OCI-LY7 (cell line): ENCODE data around the gene DDAH1. TPM values are rescaled to one million over a fixed set of nuclear protein-coding genes. Genes with fewer than 3 reads are reported as not detected.

Source experiments
- BruUV-seq: library from RNA; stranded (reverse); fragments of 400-500 nt; replicated peaks from 2 replicates; lab custom pipeline; 2021; lab: Mats Ljungman, UMichigan
- CTCF ChIA-PET: fragments of 300-600 bp; sonication (Branson Sonifier 250); formaldehyde crosslinking; loops from one replicate; lab custom pipeline; 2022; ENCODE audit warnings: antibody characterized with exemption; ENCODE audit not compliant: unreplicated experiment; lab: Charles Lee
- POLR2A ChIA-PET: fragments of 300-600 bp; sonication (Branson Sonifier 250); formaldehyde crosslinking; loops from one replicate; lab custom pipeline; 2022; ENCODE audit warnings: antibody characterized with exemption; lab: Charles Lee
- DNase-seq: peaks from one replicate; pipeline ENCODE4 v3.0.0-alpha.2; 2015; ENCODE audit warnings: low spot score
- H2AFZ ChIP-seq: fragments of 200-600 bp; sonication (generic), shearing (Covaris generic); 2 replicates; pipeline ENCODE4 v1.6.1; 2014; ENCODE audit warnings: mild to moderate bottlenecking, antibody characterized with exemption, low read length, moderate library complexity
- H3K27ac ChIP-seq: fragments of 200-600 bp; sonication (generic); 2 replicates; pipeline ENCODE4 v1.5.1; 2014; ENCODE audit warnings: mixed run types, low read depth, mild to moderate bottlenecking, moderate library complexity, low read length, inconsistent platforms; ENCODE audit not compliant: poor library complexity, severe bottlenecking
- H3K36me3 ChIP-seq: fragments of 200-600 bp; sonication (generic); 2 replicates; pipeline ENCODE4 v1.6.1; 2014; ENCODE audit warnings: mild to moderate bottlenecking, antibody characterized with exemption, low read length, moderate library complexity, mixed read lengths; ENCODE audit not compliant: insufficient read depth
- H3K4me1 ChIP-seq: fragments of 200-600 bp; sonication (generic); 2 replicates; pipeline ENCODE4 v1.5.1; 2014; ENCODE audit warnings: mild to moderate bottlenecking, low read length; ENCODE audit not compliant: insufficient read depth, poor library complexity, severe bottlenecking
- H3K4me2 ChIP-seq: fragments of 200-600 bp; sonication (generic); 2 replicates; pipeline ENCODE4 v1.6.1; 2014; ENCODE audit warnings: mild to moderate bottlenecking, low read length
- H3K4me3 ChIP-seq: fragments of 200-600 bp; sonication (generic); 2 replicates; pipeline ENCODE4 v1.5.1; 2014; ENCODE audit warnings: mild to moderate bottlenecking, low read depth, low read length; ENCODE audit not compliant: poor library complexity, severe bottlenecking
- H3K79me2 ChIP-seq: fragments of 200-600 bp; sonication (generic); 2 replicates; pipeline ENCODE4 v1.6.1; 2016; ENCODE audit warnings: low read depth, mild to moderate bottlenecking, low read length, moderate library complexity, mixed read lengths; ENCODE audit not compliant: insufficient read depth
- H3K9me2 ChIP-seq: fragments of 200-600 bp; sonication (generic); 2 replicates; pipeline ENCODE4 v1.6.1; 2016; ENCODE audit warnings: mild to moderate bottlenecking, low read length, mixed read lengths; ENCODE audit not compliant: insufficient read depth
- H3K9me3 ChIP-seq: fragments of 200-600 bp; sonication (generic); 2 replicates; pipeline ENCODE4 v1.6.1; 2014; ENCODE audit warnings: mild to moderate bottlenecking, mixed run types, low read length, mixed read lengths
- H4K20me1 ChIP-seq: fragments of 200-600 bp; sonication (generic); 2 replicates; pipeline ENCODE4 v1.6.1; 2014; ENCODE audit warnings: mild to moderate bottlenecking, antibody characterized with exemption, low read length, moderate library complexity, mixed read lengths; ENCODE audit not compliant: insufficient read depth
- CTCF ChIP-seq: fragments of 200-600 bp; sonication (generic); conservative IDR thresholded peaks from 2 replicates; pipeline ENCODE4 v1.5.1; 2014; ENCODE audit warnings: mild to moderate bottlenecking, antibody characterized with exemption, low read length, moderate library complexity, mixed read lengths
- EZH2phosphoT487 ChIP-seq: fragments of 200-600 bp; sonication (generic); IDR thresholded peaks from 2 replicates; pipeline ENCODE4 v1.6.1; 2018; ENCODE audit warnings: low read depth, borderline replicate concordance, mild to moderate bottlenecking, mixed run types, antibody characterized with exemption, low read length, moderate library complexity, mixed read lengths
- intact Hi-C: fragments of 100-400 bp; cut with micrococcal nuclease; formaldehyde crosslinking; loops from one replicate; pipeline ENCODE4 v1.10.0; 2022; ENCODE audit not compliant: unreplicated experiment
- total RNA-seq, 2 experiments: library from RNA; depleted of rRNA in 1 of 2; stranded (reverse); fragments of >200 nt in 1 of 2; shearing (Covaris generic) in 1 of 2; gene quantifications; 2 replicates each; pipeline ENCODE4 v1.2.3, GENCODE V29; 2014 to 2022

DDAH1 gene
- total RNA-seq, 2 experiments from 2014 or later: not detected

- no peak for TF ChIP-seq CTCF
- no peak for TF ChIP-seq EZH2phosphoT487
- peak within 1 kb of the TSS; percentile 96 for H3K4me3 ChIP-seq
- ChIA-PET POLR2A (interaction anchor here (0.6 to 4.4 kb wide), 24 partner anchors 8 to 1392 kb away, joined by 3 to 34 read pairs (median 4); partner anchors contain the start of genes C1orf52, GNG5, SPATA1 and ZNHIT6), CTCF (interaction anchor here (0.6 to 1.3 kb wide), 5 partner anchors 14 to 602 kb away, joined by 3 to 9 read pairs (median 3); partner anchors contain the start of gene C1orf52)
- H3K4me2 ChIP-seq: peak within 1 kb of the TSS; percentile 91
- peak within 1 kb of the TSS; percentile 82 for H3K27ac ChIP-seq
- H3K4me1 ChIP-seq: peaks cover 25% of the 10 kb centered on the region
- BruUV-seq: no TSS peak
- H3K36me3 ChIP-seq: peaks cover 33% of the 10 kb centered on the region
- H4K20me1 ChIP-seq: peaks cover 22% of the 10 kb centered on the region
- DNase-seq: peak; percentile 98
- intact Hi-C loops: loop anchor here (5.0 to 10.0 kb wide), 4 partner anchors 279 to 974 kb away; partner anchors contain the start of genes MCOLN2, SAMD13 and SSX2IP
- peak within 1 kb of the TSS; percentile 82 for H2AFZ ChIP-seq
- peaks cover 47% of the 10 kb centered on the region for H3K79me2 ChIP-seq
- H3K9me2 ChIP-seq: no peaks in the 10 kb centered on the region
- 0 out of 2 replicates have a peak, but pooled peaks cover 6% of the 10 kb centered on the region for H3K9me3 ChIP-seq
Measured at GRCh38 chr1:85276215-85276977, 188.6 kb downstream of the DDAH1 start, which contains the start of gene BCL10. TSS of gene BCL10 (minus strand) at chr1:85276632. CDS start at chr1:85276352, 280 bp downstream.

DNA sequence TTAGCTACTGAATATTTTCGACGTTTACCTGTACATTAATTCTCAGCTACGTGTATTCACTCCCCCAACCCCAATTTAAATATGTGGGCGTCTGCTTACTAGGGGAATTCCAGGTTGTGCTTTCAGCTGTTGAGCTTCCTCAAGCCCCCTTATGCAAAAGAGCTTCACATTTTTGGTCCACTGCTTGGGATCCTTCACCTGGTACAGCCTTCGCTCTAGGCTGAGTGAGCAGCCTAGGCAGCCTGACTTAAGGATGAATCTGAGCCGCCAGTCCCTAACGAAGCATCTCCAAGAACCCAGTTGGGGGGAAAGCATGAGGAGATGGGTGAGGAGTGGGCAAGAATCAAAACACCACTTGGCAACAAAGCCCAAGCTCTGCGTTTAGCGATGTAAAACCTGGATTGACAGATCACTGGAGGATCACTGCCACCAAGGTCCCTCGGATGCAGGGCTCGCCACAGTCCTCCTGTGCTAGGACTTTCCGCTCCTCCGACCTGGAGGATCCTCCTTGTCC lies 189.2 kb downstream of the DDAH1 start:
- peak overlapping the region; percentile 96 for H3K4me3 ChIP-seq
- peak overlapping the region; percentile 91 for H3K4me2 ChIP-seq
- peaks cover 25% of the 10 kb centered on the region for H3K4me1 ChIP-seq
- DNase-seq: peak; percentile 77
- H3K27ac ChIP-seq: peak overlapping the region; percentile 82
- no TSS peak for BruUV-seq
- TF ChIP-seq CTCF (no peak), EZH2phosphoT487 (no peak)
- H3K79me2 ChIP-seq: peaks cover 53% of the 10 kb centered on the region
- H2AFZ ChIP-seq: no peak overlapping the region; the same call in 1 of the 2 replicates
- peaks cover 39% of the 10 kb centered on the region for H3K36me3 ChIP-seq
- intact Hi-C loops: loop anchor here (2.0 to 10.0 kb wide), 5 partner anchors 17 to 973 kb away; partner anchors contain the start of genes C1orf52, MCOLN2, SAMD13 and SSX2IP
- H3K9me2 ChIP-seq: no peaks in the 10 kb centered on the region
- H3K9me3 ChIP-seq: 0 out of 2 replicates have a peak, but pooled peaks cover 6% of the 10 kb centered on the region
- ChIA-PET POLR2A (interaction anchor here (0.7 to 4.4 kb wide), 16 partner anchors 8 to 1393 kb away, joined by 3 to 34 read pairs (median 4); partner anchors contain the start of genes C1orf52, GNG5 and SPATA1), CTCF (interaction anchor here (0.6 to 1.3 kb wide), 5 partner anchors 13 to 603 kb away, joined by 3 to 9 read pairs (median 4); partner anchors contain the start of gene C1orf52)
- peaks cover 22% of the 10 kb centered on the region for H4K20me1 ChIP-seq
